Measurements from ENCODE around the gene BSN. TPM values are rescaled to one million over a fixed set of nuclear protein-coding genes. Genes with fewer than 3 reads are reported as not detected.

BSN gene
- total RNA-seq, 4 donors from 2014 or later, result under 0.01 to 0.38 (median 0.16) TPM; not detected in 1

DNA sequence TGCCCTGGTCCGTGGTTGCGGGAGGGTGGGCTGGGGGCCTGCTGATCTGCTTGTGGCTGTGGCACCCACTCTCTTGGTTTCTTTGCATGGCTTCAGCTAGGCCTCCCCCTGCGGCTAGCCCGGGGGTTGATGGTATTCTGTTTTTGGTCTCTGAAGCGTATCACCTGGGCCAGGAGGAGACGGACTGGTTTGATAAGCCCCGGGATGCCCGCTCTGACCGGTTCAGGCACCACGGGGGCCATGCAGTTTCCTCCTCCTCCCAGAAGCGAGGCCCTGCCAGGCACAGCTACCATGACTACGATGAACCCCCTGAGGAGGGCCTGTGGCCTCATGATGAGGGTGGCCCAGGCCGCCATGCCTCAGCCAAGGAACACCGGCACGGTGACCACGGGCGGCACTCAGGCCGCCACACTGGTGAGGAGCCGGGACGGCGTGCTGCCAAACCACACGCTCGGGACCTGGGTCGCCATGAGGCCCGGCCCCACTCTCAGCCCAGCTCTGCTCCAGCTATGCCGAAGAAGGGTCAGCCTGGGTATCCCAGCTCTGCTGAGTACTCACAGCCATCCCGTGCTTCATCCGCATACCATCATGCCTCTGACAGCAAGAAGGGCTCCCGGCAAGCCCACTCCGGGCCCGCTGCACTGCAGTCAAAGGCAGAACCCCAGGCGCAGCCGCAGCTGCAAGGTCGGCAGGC is 108.6 kb downstream of the BSN start:
- TF ChIP-seq, protein P1, sequence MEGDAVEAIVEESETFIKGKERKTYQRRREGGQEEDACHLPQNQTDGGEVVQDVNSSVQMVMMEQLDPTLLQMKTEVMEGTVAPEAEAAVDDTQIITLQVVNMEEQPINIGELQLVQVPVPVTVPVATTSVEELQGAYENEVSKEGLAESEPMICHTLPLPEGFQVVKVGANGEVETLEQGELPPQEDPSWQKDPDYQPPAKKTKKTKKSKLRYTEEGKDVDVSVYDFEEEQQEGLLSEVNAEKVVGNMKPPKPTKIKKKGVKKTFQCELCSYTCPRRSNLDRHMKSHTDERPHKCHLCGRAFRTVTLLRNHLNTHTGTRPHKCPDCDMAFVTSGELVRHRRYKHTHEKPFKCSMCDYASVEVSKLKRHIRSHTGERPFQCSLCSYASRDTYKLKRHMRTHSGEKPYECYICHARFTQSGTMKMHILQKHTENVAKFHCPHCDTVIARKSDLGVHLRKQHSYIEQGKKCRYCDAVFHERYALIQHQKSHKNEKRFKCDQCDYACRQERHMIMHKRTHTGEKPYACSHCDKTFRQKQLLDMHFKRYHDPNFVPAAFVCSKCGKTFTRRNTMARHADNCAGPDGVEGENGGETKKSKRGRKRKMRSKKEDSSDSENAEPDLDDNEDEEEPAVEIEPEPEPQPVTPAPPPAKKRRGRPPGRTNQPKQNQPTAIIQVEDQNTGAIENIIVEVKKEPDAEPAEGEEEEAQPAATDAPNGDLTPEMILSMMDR (IDR thresholded peaks at IDR 0.05; ENCODE audit: low read depth), result no peak

DNA sequence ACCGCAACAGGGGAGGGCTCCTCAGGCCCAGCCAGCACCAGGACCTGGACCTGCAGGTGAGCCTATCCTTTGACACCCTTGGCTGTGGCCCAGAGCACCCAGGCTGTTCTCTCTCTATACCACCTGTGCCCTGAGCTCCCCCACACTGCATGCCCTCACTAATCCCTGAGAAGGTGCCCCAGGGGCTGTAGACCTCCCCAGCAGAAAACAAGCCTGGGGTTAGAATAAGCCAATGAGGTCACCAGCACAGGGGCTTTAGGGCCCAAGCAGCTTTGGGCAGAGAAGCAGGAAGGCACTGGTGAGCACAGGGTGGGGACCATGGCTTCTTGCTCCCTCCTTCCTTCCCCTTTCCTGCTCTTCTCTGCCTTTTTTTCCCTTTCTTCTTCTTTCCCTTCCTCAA is 109.6 kb downstream of the BSN start:
- TF ChIP-seq, protein P1 (IDR thresholded peaks at IDR 0.05; ENCODE audit: low read depth), result no peak

DNA sequence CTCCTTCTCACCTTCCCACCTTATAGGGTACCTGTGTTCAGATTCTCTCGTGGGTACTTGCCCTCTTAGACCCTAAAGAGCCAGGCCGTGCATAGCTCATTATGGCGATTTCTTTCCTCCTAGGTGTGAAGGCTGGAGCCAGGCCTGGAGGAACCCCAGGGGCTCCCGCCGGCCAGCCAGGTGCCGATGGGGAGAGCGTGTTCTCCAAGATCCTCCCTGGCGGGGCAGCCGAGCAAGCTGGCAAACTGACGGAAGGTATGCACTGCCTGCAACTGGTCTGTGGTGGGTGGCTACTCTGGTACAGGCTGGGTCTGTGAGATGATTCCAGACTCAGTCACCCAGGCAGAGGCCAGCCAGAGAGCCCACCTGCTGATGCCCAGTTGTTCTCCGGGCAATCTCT is 110.0 kb downstream of the BSN start:
- TF ChIP-seq, protein P1 (IDR thresholded peaks at IDR 0.05; ENCODE audit: low read depth), result no peak

DNA sequence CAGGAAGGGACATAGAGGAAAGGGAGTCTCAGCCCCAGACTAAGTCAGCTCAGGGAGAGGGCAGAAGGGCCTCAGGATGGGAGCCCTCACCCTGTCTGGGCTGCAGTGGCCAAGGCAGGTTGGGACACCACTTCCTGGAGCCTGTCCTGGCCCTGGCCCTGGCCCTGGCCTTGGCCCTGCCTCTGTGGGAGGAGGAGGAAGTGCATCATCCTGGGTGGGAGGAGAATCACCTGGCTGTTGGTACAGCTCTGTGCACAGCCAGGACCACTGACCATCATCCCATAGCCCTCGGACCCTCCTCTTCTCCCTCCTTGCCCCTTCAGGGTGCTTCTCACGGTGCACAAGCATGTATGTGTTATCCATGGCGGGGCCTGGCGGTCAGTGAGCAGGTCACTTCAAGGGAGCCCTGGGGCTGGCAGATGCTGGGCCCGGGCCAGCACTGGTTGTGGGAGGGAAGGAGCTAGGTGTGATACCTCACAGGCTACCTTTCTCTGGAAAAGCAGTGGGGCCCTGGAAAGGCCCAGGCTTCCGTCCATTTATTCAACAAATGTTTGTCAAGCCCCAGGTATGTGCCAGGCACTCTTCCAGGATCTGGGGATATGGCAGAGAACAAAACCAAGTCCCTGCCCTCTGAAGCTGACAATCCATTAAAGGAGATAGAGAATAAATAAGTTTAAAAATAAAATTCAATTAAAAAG is 111.7 kb downstream of the BSN start:
- TF ChIP-seq, protein P1 (IDR thresholded peaks at IDR 0.05; ENCODE audit: low read depth), result no peak

DNA sequence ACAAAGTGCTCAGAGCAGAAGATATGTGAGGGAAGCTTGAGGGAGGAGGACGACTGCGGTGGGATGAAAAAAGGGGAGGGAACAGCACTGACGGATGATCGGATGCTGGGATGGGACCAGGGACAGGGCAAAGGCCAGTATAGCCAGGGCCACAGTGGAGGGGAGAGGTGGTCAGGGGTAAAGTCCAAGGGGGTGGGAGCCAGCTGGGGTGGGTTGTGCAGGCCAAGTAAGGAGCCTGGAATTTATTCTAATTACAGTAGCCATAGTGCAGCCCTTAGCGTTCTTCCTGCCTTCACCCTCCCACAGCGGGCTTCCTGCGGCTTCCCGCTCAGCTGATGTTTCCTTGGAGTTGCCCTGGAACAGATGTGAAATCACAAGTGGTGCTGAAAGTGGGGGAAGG is 112.3 kb downstream of the BSN start:
- TF ChIP-seq, protein P1 (IDR thresholded peaks at IDR 0.05; ENCODE audit: low read depth), result no peak

DNA sequence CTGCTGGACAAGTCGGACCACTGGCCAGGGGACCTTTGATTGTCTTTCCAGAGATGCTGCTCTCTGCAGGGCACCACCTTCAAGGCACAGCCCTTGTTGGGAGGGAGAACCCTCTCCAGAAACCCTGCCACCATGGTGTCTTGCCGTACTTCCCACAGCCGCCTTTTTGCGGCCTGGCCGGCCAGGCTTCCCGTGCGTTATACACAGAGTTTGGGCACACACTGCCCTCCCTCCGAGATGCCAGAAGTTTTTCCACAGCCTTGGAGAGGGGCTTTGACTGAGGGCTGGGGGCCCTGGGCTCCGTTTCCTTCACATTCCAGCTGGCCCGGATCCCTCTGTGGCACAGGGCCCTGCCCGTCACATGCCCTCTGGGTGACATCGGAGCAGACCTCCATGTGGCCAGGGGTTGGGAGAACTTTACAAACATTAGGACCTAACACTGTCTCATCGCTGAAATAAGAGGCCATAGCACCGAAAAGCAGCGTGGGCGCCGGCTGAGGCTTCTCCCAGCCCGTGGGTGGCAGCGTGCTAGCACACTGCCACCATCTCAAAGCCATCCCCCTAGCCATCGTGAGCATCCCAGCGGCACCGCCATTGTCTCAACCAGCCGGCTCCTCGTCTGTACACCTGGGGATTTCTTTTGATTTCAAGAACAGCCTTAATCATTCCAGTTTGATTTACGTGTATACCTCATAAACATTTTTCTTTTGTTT is 113.6 kb downstream of the BSN start:
- TF ChIP-seq, protein P1 (IDR thresholded peaks at IDR 0.05; ENCODE audit: low read depth), result no peak

DNA sequence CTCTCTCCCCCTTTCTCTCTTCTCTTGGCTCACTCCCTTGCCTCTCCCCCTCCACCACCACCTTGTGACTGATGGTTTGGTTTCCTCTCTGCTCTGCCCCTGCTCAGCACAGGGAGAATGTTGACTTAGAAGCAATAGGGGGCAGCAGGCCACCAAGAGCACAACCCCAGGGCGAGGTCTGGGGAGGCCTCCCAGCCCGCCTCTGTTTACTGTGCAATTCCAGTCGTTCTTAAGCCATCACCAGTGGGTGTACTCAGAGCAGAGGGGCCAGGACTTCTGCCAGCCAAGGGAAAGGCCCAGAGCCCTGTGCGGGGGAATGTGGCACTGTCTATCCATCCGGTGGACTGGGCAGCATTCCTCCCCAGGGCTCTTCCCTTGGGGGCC is 114.1 kb downstream of the BSN start:
- TF ChIP-seq, protein P1 (IDR thresholded peaks at IDR 0.05; ENCODE audit: low read depth), result no peak

All from subcutaneous adipose tissue (tissue), 4 donors.